DND-41 (cell line): ENCODE results near the gene FOXD2.

Experiments
- ATAC-seq: fragments of 200-7000 bp; cut with Tn5 transposase; 3 replicates; pipeline ENCODE4 v1.9.1; 2021; ENCODE audit warnings: low read depth; ENCODE audit not compliant: insufficient read depth
- DNase-seq: peaks from one replicate; pipeline ENCODE4 v3.0.0-alpha.2; 2020
- H2AFZ ChIP-seq: 2 replicates; pipeline ENCODE4 v1.6.0; 2012; ENCODE audit warnings: low read depth, low read length
- H3K27ac ChIP-seq: 2 replicates; pipeline ENCODE4 v1.5.1; 2012; ENCODE audit warnings: low read length, inconsistent platforms
- H3K27me3 ChIP-seq: fragments of 200-600 bp; sonication (generic); 2 replicates; pipeline ENCODE4 v1.6.0; 2012; ENCODE audit warnings: low read length, mild to moderate bottlenecking, inconsistent platforms; ENCODE audit not compliant: insufficient read depth, poor library complexity
- H3K36me3 ChIP-seq: 2 replicates; pipeline ENCODE4 v1.5.1; 2012; ENCODE audit warnings: low read length, inconsistent platforms; ENCODE audit not compliant: insufficient read depth
- H3K4me1 ChIP-seq: 2 replicates; pipeline ENCODE4 v1.5.1; 2012; ENCODE audit warnings: mild to moderate bottlenecking, low read length; ENCODE audit not compliant: insufficient read depth
- H3K4me2 ChIP-seq: 2 replicates; pipeline ENCODE4 v1.6.0; 2012; ENCODE audit warnings: mild to moderate bottlenecking, moderate library complexity, low read length, inconsistent platforms; ENCODE audit not compliant: insufficient read depth
- H3K4me3 ChIP-seq, 2 experiments: fragments of 200-600 bp in 1 of 2; shearing (Covaris generic) in 1 of 2; 2 replicates each; pipeline ENCODE4 v1.5.1; 2012 to 2016; ENCODE audit warnings: inconsistent platforms in 2 of 2, low read length in 2 of 2, mild to moderate bottlenecking in 2 of 2, low read depth in 1 of 2, moderate library complexity in 1 of 2
- H3K79me2 ChIP-seq: 2 replicates; pipeline ENCODE4 v1.6.0; 2012; ENCODE audit warnings: low read length, inconsistent platforms; ENCODE audit not compliant: insufficient read depth
- H3K9ac ChIP-seq: 2 replicates; pipeline ENCODE4 v1.6.0; 2012; ENCODE audit warnings: low read depth, mild to moderate bottlenecking, inconsistent platforms, low read length, moderate library complexity
- H3K9me3 ChIP-seq: 2 replicates; pipeline ENCODE4 v1.5.1; 2012; ENCODE audit warnings: low read length, moderate library complexity, mild to moderate bottlenecking, inconsistent platforms; ENCODE audit not compliant: insufficient read depth, severe bottlenecking
- H4K20me1 ChIP-seq: 2 replicates; pipeline ENCODE4 v1.6.0; 2012; ENCODE audit warnings: low read length; ENCODE audit not compliant: insufficient read depth
- EZH2 ChIP-seq: IDR thresholded peaks from 3 replicates; pipeline ENCODE4 v1.6.1; 2012; ENCODE audit warnings: borderline replicate concordance, low read depth, mild to moderate bottlenecking, moderate library complexity, low read length, inconsistent platforms; ENCODE audit not compliant: severe bottlenecking
- TF ChIP-seq, protein P1 (sequence below): IDR thresholded peaks from 2 replicates; pipeline ENCODE4 v1.5.1; 2012; ENCODE audit warnings: borderline replicate concordance, low read length, moderate library complexity, mild to moderate bottlenecking; ENCODE audit not compliant: poor library complexity, severe bottlenecking; ENCODE audit errors: extremely low read depth

The FOXD2 gene

DNA sequence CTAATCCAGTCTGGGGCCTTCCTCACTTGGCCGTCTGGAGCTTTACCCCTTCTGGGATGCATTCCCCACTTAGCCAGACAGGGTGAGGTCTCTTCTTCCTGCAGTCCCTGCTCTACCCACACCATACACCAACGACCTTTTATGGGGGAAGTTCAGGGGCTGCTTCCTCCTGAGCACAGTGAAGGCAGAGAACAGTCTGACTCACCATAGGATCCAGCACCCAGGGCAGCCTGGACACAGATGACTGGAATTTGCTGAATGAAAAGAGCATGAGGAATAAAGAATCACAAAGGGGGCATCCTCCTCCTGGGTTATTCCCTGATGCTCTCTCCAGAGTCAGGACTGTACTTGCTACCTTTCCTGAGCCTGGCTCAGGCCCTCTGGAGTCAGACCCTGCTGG is 26.4 kb upstream of the FOXD2 start:
- Histone ChIP-seq H3K27me3 (no peaks in the 10 kb centered on the region), H3K4me1 (no peaks in the 10 kb centered on the region), H3K9ac (no peak overlapping the region), H4K20me1 (peaks cover 7% of the 10 kb centered on the region), H3K36me3 (no peaks in the 10 kb centered on the region), H3K4me3 (no peak overlapping the region), H3K9me3 (no peaks in the 10 kb centered on the region), H3K27ac (no peak overlapping the region), H3K79me2 (no peaks in the 10 kb centered on the region), H2AFZ (no peak overlapping the region), H3K4me2 (no peak overlapping the region)
- DNase-seq (no peak), ATAC-seq (no peak)
- TF ChIP-seq EZH2, result no peak
- TF ChIP-seq, protein P1, sequence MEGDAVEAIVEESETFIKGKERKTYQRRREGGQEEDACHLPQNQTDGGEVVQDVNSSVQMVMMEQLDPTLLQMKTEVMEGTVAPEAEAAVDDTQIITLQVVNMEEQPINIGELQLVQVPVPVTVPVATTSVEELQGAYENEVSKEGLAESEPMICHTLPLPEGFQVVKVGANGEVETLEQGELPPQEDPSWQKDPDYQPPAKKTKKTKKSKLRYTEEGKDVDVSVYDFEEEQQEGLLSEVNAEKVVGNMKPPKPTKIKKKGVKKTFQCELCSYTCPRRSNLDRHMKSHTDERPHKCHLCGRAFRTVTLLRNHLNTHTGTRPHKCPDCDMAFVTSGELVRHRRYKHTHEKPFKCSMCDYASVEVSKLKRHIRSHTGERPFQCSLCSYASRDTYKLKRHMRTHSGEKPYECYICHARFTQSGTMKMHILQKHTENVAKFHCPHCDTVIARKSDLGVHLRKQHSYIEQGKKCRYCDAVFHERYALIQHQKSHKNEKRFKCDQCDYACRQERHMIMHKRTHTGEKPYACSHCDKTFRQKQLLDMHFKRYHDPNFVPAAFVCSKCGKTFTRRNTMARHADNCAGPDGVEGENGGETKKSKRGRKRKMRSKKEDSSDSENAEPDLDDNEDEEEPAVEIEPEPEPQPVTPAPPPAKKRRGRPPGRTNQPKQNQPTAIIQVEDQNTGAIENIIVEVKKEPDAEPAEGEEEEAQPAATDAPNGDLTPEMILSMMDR, result no peak

DNA sequence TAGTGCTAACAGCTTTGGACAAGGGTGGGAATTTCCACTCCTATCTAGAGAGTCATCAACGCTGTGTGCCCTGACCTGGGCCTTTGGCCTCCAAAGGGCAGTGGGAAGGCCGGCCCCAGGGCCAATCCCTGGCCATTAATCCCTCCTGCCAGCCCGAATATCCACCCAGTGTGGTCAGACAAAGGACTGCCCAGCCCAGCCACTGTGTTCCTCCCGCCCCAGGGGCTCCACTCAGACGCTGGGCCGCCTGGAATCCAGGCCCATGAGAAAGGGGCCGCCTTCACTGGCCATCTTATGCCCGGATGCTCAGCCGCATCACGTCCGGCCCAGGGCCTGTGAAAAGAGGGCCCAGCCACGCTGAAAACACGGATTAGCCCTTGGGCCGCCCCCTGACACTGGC is 25.4 kb upstream of the FOXD2 start:
- H3K36me3 ChIP-seq, result no peaks in the 10 kb centered on the region
- H3K9me3 ChIP-seq, result no peaks in the 10 kb centered on the region
- no peak for DNase-seq
- H3K4me3 ChIP-seq, result no peak overlapping the region
- no peaks in the 10 kb centered on the region for H3K4me1 ChIP-seq
- no peak overlapping the region for H3K4me2 ChIP-seq
- peaks cover 7% of the 10 kb centered on the region for H4K20me1 ChIP-seq
- H3K27ac ChIP-seq, result no peak overlapping the region
- H3K27me3 ChIP-seq, result no peaks in the 10 kb centered on the region
- no peak for TF ChIP-seq EZH2
- TF ChIP-seq, protein P1, result no peak
- no peak for ATAC-seq
- H3K9ac ChIP-seq, result no peak overlapping the region
- no peak overlapping the region for H2AFZ ChIP-seq
- H3K79me2 ChIP-seq, result no peaks in the 10 kb centered on the region

DNA sequence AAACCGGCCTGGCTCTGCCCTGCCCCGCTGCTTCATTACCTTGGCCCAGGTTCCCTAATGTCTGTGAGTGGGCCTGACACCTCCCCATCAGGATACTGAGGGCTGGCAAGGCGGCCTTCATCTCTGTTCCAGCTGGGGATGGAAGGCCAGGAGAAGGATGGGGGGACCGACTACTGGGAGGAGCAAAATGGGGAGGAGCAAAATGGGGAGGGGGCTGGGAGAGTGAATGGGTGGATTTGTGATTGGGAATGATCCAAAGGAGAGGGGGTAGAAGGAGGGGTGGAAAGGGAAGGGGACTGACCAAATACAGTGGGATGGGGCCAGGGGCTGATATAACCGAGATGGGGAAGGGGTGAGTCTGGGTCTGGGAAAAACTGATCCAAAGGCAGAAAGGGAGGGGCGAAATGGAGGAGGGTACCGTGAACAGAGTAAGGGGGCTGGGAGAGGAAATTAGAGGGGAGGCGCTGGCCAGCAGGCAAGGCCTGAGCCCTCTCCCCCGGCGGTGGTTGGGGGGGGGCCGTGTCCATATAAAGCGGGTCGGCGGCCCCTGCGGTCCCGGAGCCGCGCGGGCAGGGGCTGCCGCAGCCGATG is 22.0 kb upstream of the FOXD2 start, which contains the start of gene FOXE3:
TSS of gene FOXE3 (plus strand) at position 558 of the 591 bp plus-strand sequence. CDS start at position 589, 31 bp downstream.
- Histone ChIP-seq H3K27ac (no peak within 1 kb of the TSS), H3K79me2 (no peaks in the 10 kb centered on the region), H3K4me2 (no peak within 1 kb of the TSS), H3K36me3 (no peaks in the 10 kb centered on the region), H3K9me3 (no peaks in the 10 kb centered on the region), H2AFZ (no peak within 1 kb of the TSS), H3K27me3 (no peaks in the 10 kb centered on the region), H3K4me3 (no peak within 1 kb of the TSS), H3K9ac (no peak within 1 kb of the TSS), H4K20me1 (peaks cover 3% of the 10 kb centered on the region), H3K4me1 (no peaks in the 10 kb centered on the region)
- DNase-seq, result no peak
- no peak for ATAC-seq
- no peak for TF ChIP-seq EZH2
- TF ChIP-seq, protein P1, result no peak
